ENCODE data around the gene SELENOT. TPM values are rescaled to one million over a fixed set of nuclear protein-coding genes. Genes with fewer than 3 reads are reported as not detected.

Gene SELENOT
- total and polyA plus RNA-seq, 2 donors (not counting 1 experiment from before 2014, with no cell fraction given), result 76.7 to 143 TPM

- peak overlapping the region; percentile 99 to 100 for H3K27ac ChIP-seq (ENCODE audit: low read length in 2 of 2)
- H3K9ac ChIP-seq (ENCODE audit: low read length), result peak overlapping the region; percentile 99
- Mint-ChIP-seq H3K27me3 (no peaks in the 10 kb centered on the region), H3K27ac (peak overlapping the region; percentile 100), H3K4me1 (peaks cover 84% of the 10 kb centered on the region), H3K4me3 (peak overlapping the region; percentile 95), H3K9me3 (ENCODE audit: insufficient read depth) (no peaks in the 10 kb centered on the region)
- ChIA-PET CTCF (no interaction called here), POLR2A (no interaction called here)
- H3K4me3 ChIP-seq (ENCODE audit: control extremely low read depth in 1 of 5, extremely low read depth in 1 of 5, insufficient read depth in 1 of 5, low read depth in 2 of 5, low read length in 4 of 5), result peak overlapping the region; percentile 66 to 90 (median 87)
- H3K4me1 ChIP-seq (ENCODE audit: control insufficient read depth in 2 of 2, insufficient read depth in 2 of 2, low read length in 2 of 2), result peaks cover 64 to 69% of the 10 kb centered on the region in 2 donors
- no peaks in the 10 kb centered on the region for H3K9me3 ChIP-seq (ENCODE audit: control extremely low read depth in 1 of 3, control insufficient read depth in 2 of 3, insufficient read depth in 1 of 3, low read length in 2 of 3)
- intact Hi-C loops (cut with micrococcal nuclease), result loop anchor here (1.0 to 10.0 kb wide), 7 partner anchors 58 to 1881 kb away; partner anchors contain the start of genes EIF2A, ERICH6, SERP1 and SIAH2
- WGBS (ENCODE audit: insufficient coverage), result 0% methylated on average over 8 of the region's 11 CpGs
- H2AFZ ChIP-seq (ENCODE audit: insufficient read depth, low read depth, low read length, poor library complexity, severe bottlenecking), result peak overlapping the region; percentile 69
- no peak for ATAC-seq (ENCODE audit: low read depth)
- H4K20me1 ChIP-seq (ENCODE audit: control insufficient read depth, insufficient read depth, low read length, poor library complexity, severe bottlenecking), result peaks cover 26% of the 10 kb centered on the region
- TF ChIP-seq EZH2 (IDR thresholded peaks at IDR 0.05; ENCODE audit: borderline replicate concordance, insufficient read depth, low read depth, low read length, poor library complexity, severe bottlenecking) (no peak), CTCF (IDR thresholded peaks at IDR 0.05) (no peak)
- no peak for DNase-seq
- peak overlapping the region; percentile 87 for H3K4me2 ChIP-seq (replicated peaks; ENCODE audit: low read depth, low read length, poor library complexity, severe bottlenecking)
- H3K27me3 ChIP-seq (replicated peaks in 1 of 4; ENCODE audit: control extremely low read depth in 1 of 4, control insufficient read depth in 3 of 4, insufficient read depth in 4 of 4, low read length in 3 of 4), result no peaks in the 10 kb centered on the region
- H3K36me3 ChIP-seq (replicated peaks in 1 of 2; ENCODE audit: control extremely low read depth in 1 of 2, control insufficient read depth in 1 of 2, extremely low read depth in 1 of 2, insufficient read depth in 2 of 2, low read length in 1 of 2), result peaks cover 0 to 3% of the 10 kb centered on the region in 2 experiments
- peaks cover 72% of the 10 kb centered on the region for H3K79me2 ChIP-seq (ENCODE audit: control insufficient read depth, insufficient read depth, low read length)
These were observed 829 bp downstream of the SELENOT start for GRCh38 chr3:150603980-150604319.

- H3K9ac ChIP-seq (ENCODE audit: low read length), result peak overlapping the region; percentile 40
- H3K4me2 ChIP-seq (replicated peaks; ENCODE audit: low read depth, low read length, poor library complexity, severe bottlenecking), result peak overlapping the region; percentile 87
- H3K27me3 ChIP-seq (replicated peaks in 1 of 4; ENCODE audit: control extremely low read depth in 1 of 4, control insufficient read depth in 3 of 4, insufficient read depth in 4 of 4, low read length in 3 of 4), result no peaks in the 10 kb centered on the region
- DNase-seq, result peak; percentile 56
- ChIA-PET POLR2A (interaction anchor here (0.5 to 1.1 kb wide), 4 partner anchors 13 to 1641 kb away, joined by 3 to 7 read pairs (median 5); partner anchors contain the start of gene ERICH6), CTCF (interaction anchor here (1.2 kb wide), 3 partner anchors 8 to 259 kb away, joined by 4 to 5 read pairs (median 4); partner anchors contain the start of gene ERICH6)
- no peak overlapping the region for H2AFZ ChIP-seq (ENCODE audit: insufficient read depth, low read depth, low read length, poor library complexity, severe bottlenecking)
- H3K9me3 ChIP-seq (ENCODE audit: control extremely low read depth in 1 of 3, control insufficient read depth in 2 of 3, insufficient read depth in 1 of 3, low read length in 2 of 3), result no peaks in the 10 kb centered on the region
- ATAC-seq (ENCODE audit: low read depth), result no peak
- peak overlapping the region; percentile 77 for H3K4me3 Mint-ChIP-seq
- H3K4me1 ChIP-seq (ENCODE audit: control insufficient read depth in 2 of 2, insufficient read depth in 2 of 2, low read length in 2 of 2), result peaks cover 58 to 73% of the 10 kb centered on the region in 2 donors
- WGBS (ENCODE audit: insufficient coverage), result 3% methylated on average over 5 of the region's 9 CpGs
- no peaks in the 10 kb centered on the region for H3K27me3 Mint-ChIP-seq
- no peaks in the 10 kb centered on the region for H3K9me3 Mint-ChIP-seq (ENCODE audit: insufficient read depth)
- H3K79me2 ChIP-seq (ENCODE audit: control insufficient read depth, insufficient read depth, low read length), result peaks cover 82% of the 10 kb centered on the region
- H3K27ac ChIP-seq (ENCODE audit: low read length in 2 of 2), result peak overlapping the region; percentile 14 to 38
- intact Hi-C loops (cut with micrococcal nuclease), result loop anchor here (5.0 to 10.0 kb wide), 3 partner anchors 76 to 1879 kb away; partner anchors contain the start of gene P2RY12
- H3K4me1 Mint-ChIP-seq, result peaks cover 83% of the 10 kb centered on the region
- peaks cover 0 to 3% of the 10 kb centered on the region in 2 experiments for H3K36me3 ChIP-seq (replicated peaks in 1 of 2; ENCODE audit: control extremely low read depth in 1 of 2, control insufficient read depth in 1 of 2, extremely low read depth in 1 of 2, insufficient read depth in 2 of 2, low read length in 1 of 2)
- no peak for TF ChIP-seq EZH2 (IDR thresholded peaks at IDR 0.05; ENCODE audit: borderline replicate concordance, insufficient read depth, low read depth, low read length, poor library complexity, severe bottlenecking)
- TF ChIP-seq CTCF (IDR thresholded peaks at IDR 0.05), result no peak
- H4K20me1 ChIP-seq (ENCODE audit: control insufficient read depth, insufficient read depth, low read length, poor library complexity, severe bottlenecking), result peaks cover 44% of the 10 kb centered on the region
- H3K27ac Mint-ChIP-seq, result peak overlapping the region; percentile 72
- H3K4me3 ChIP-seq (ENCODE audit: control extremely low read depth in 1 of 5, extremely low read depth in 1 of 5, insufficient read depth in 1 of 5, low read depth in 2 of 5, low read length in 4 of 5), result peak overlapping the region in 3 of 5 experiments; percentile 9 to 25 (median 10)
These were observed 3.0 kb downstream of the SELENOT start for GRCh38 chr3:150605998-150606641.
